MM.1S (cell line): ENCODE measurements around the gene HYDIN.
"Not testable (repeated sequence)": the region's sequence is repeated elsewhere in the genome, so short reads cannot be mapped to it uniquely, and the experiment has no call there.

Experiments used
- DNase-seq: peaks from one replicate; pipeline ENCODE4 v3.0.0-alpha.2; 2015
- H2AFZ ChIP-seq: fragments of 300-600 bp; sonication (generic); 2 replicates; pipeline ENCODE4 v1.6.0; 2016; ENCODE audit warnings: antibody characterized with exemption, low read length
- H3F3A ChIP-seq: fragments of 300-600 bp; sonication (generic); 2 replicates; pipeline ENCODE4 v1.6.1; 2016; ENCODE audit warnings: mild to moderate bottlenecking, antibody characterized with exemption, low read length, moderate library complexity, mixed read lengths; ENCODE audit not compliant: insufficient read depth
- H3K27ac ChIP-seq: fragments of 300-600 bp; sonication (generic); 2 replicates; pipeline ENCODE4 v1.5.1; 2016; ENCODE audit warnings: mild to moderate bottlenecking, low read length
- H3K27me3 ChIP-seq: fragments of 300-600 bp; sonication (generic); replicated peaks from 2 replicates; pipeline ENCODE4 v1.6.0; 2016; ENCODE audit warnings: low read length; ENCODE audit not compliant: insufficient read depth
- H3K36me3 ChIP-seq: fragments of 300-600 bp; sonication (generic); replicated peaks from 2 replicates; pipeline ENCODE4 v1.6.1; 2016; ENCODE audit warnings: mild to moderate bottlenecking, low read length, mixed read lengths; ENCODE audit not compliant: insufficient read depth
- H3K4me1 ChIP-seq: fragments of 300-600 bp; sonication (generic); 2 replicates; pipeline ENCODE4 v1.6.1; 2016; ENCODE audit warnings: low read length, mixed read lengths
- H3K4me2 ChIP-seq: fragments of 300-600 bp; sonication (generic); 2 replicates; pipeline ENCODE4 v1.6.0; 2016; ENCODE audit warnings: low read depth, low read length
- H3K4me3 ChIP-seq: fragments of 300-600 bp; sonication (generic); 2 replicates; pipeline ENCODE4 v1.5.1; 2016; ENCODE audit warnings: low read length, mixed read lengths
- H3K79me2 ChIP-seq: fragments of 300-600 bp; sonication (generic); 2 replicates; pipeline ENCODE4 v1.6.1; 2016; ENCODE audit warnings: mixed run types, low read length, mixed read lengths
- H3K9ac ChIP-seq: fragments of 300-600 bp; sonication (generic); 2 replicates; pipeline ENCODE4 v1.6.1; 2016; ENCODE audit warnings: low read length, mixed read lengths
- H3K9me2 ChIP-seq: fragments of 300-600 bp; sonication (generic); replicated peaks from 2 replicates; pipeline ENCODE4 v1.6.1; 2016; ENCODE audit warnings: mild to moderate bottlenecking, low read length, mixed read lengths; ENCODE audit not compliant: insufficient read depth
- H3K9me3 ChIP-seq: fragments of 300-600 bp; sonication (generic); replicated peaks from 2 replicates; pipeline ENCODE4 v1.6.1; 2016; ENCODE audit warnings: mild to moderate bottlenecking, low read length, mixed read lengths; ENCODE audit not compliant: insufficient read depth
- H4K20me1 ChIP-seq: fragments of 300-600 bp; sonication (generic); 2 replicates; pipeline ENCODE4 v1.6.1; 2016; ENCODE audit warnings: mild to moderate bottlenecking, low read length, moderate library complexity, mixed read lengths; ENCODE audit not compliant: insufficient read depth
- EZH2 ChIP-seq: fragments of 300-600 bp; sonication (generic); optimal IDR thresholded peaks from 2 replicates; pipeline ENCODE3; 2017; ENCODE audit warnings: low read depth, mild to moderate bottlenecking, antibody characterized with exemption, low read length, mixed read lengths
- EZH2phosphoT487 ChIP-seq: fragments of 300-600 bp; sonication (generic); IDR thresholded peaks from 2 replicates; pipeline ENCODE4 v1.6.1; 2018; ENCODE audit warnings: antibody characterized with exemption, low read length
- TF ChIP-seq, protein P1 (sequence below): fragments of 300-600 bp; sonication (generic); IDR thresholded peaks from 2 replicates; pipeline ENCODE4 v1.5.1; 2016; ENCODE audit warnings: antibody characterized with exemption, low read length, mixed read lengths

The HYDIN gene

DNA sequence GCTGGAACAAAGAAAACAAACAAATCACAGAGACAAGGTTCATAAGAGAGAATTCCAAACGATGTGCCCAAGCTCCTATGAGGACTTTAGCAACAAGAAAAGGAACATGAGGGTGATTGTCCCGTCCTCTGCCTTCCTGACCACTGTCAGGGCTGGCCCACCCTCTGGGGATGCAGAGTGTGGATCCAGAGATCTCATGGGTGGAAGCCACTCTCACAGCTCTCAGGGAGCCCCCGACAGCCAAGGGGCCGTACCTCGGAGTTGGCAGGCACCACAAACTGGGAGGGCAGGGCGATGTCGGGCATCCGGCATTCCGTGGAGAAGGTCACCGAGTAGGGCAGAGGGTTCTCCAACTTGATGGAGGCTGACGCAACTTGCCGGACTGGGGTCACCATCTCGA, 412.4 kb downstream of the HYDIN start:
- not testable (repeated sequence) for H2AFZ ChIP-seq, H3K4me2 ChIP-seq, DNase-seq, H3K27ac ChIP-seq, H3F3A ChIP-seq, H3K9me2 ChIP-seq, H3K9ac ChIP-seq, H4K20me1 ChIP-seq, H3K4me3 ChIP-seq, H3K79me2 ChIP-seq, H3K9me3 ChIP-seq, H3K27me3 ChIP-seq, H3K4me1 ChIP-seq, H3K36me3 ChIP-seq

DNA sequence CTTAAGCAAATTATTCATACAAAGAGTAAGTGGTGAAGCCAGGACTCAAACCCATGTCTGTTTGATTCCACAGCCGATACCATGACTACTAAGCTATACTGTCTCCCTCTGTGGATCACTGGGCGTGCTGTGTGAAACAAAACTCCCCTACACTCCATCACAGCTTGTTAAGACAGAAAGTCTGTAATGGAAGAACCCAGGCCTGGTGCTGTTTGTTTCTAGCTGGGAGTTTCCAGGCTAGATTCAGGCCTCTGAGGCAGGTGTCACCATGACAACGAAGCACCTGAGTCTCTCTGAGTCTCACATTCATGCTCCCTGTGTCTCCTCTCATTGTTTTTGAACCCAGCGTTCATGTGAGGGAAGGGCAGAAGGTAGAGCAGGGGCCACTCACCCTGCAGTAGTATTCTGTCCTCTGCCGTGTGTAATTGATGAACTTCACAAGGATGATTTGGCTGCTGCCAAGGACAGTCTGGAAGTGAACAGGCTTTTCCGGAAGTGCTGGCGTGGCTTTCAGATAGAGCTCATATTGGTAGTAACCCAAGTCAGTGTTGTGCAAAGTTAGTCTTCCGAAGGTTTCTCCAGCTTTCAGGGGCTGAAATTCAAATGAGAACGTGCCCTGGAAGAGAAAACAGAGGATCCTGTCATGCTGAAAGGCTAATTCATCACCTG, 421.0 kb downstream of the HYDIN start:
- TF ChIP-seq EZH2phosphoT487 (no peak), EZH2 (no peak)
- TF ChIP-seq, protein P1, sequence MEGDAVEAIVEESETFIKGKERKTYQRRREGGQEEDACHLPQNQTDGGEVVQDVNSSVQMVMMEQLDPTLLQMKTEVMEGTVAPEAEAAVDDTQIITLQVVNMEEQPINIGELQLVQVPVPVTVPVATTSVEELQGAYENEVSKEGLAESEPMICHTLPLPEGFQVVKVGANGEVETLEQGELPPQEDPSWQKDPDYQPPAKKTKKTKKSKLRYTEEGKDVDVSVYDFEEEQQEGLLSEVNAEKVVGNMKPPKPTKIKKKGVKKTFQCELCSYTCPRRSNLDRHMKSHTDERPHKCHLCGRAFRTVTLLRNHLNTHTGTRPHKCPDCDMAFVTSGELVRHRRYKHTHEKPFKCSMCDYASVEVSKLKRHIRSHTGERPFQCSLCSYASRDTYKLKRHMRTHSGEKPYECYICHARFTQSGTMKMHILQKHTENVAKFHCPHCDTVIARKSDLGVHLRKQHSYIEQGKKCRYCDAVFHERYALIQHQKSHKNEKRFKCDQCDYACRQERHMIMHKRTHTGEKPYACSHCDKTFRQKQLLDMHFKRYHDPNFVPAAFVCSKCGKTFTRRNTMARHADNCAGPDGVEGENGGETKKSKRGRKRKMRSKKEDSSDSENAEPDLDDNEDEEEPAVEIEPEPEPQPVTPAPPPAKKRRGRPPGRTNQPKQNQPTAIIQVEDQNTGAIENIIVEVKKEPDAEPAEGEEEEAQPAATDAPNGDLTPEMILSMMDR: no peak
- H4K20me1 ChIP-seq: no peaks in the 10 kb centered on the region

DNA sequence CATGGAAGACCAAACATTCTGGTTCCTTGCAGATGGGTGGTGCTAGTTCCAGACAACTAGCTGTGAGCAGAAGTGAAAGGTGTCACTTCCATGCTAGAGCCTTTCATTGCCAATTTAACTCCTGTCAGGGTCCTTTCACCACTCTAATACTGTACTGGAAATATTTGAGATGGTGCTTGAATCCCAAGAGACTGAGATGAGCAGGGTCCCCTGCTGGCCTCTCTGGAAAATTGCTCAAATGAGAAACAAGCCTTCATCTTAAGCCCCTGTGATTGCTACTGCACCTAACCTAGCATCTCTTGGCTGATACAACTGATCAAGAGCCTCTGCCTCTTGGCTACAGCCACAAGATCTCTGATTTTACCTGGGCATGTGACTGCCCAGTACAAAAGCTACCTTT, 422.2 kb downstream of the HYDIN start:
- Histone ChIP-seq H3K4me1 (peaks cover 29% of the 10 kb centered on the region), H2AFZ (peak overlapping the region; percentile 17; the same call in 1 of the 2 replicates), H3K36me3 (no peaks in the 10 kb centered on the region), H3K4me2 (no peak overlapping the region), H3K9me3 (no peaks in the 10 kb centered on the region), H3K79me2 (no peaks in the 10 kb centered on the region), H3K9ac (peak overlapping the region; percentile 56; the same call in 1 of the 2 replicates), H3K4me3 (no peak overlapping the region), H3K27ac (peak overlapping the region; percentile 84; the same call in 1 of the 2 replicates), H3K9me2 (no peaks in the 10 kb centered on the region), H4K20me1 (no peaks in the 10 kb centered on the region), H3F3A (0 out of 2 replicates have a peak, but pooled peaks cover 3% of the 10 kb centered on the region), H3K27me3 (no peaks in the 10 kb centered on the region)
- DNase-seq: no peak
- TF ChIP-seq, protein P1: peak; percentile 33
- no peak for TF ChIP-seq EZH2

More for the DNA sequence above, 421.0 kb downstream of the HYDIN start:
- Histone ChIP-seq H3K9me3 (no peaks in the 10 kb centered on the region), H3K27me3 (no peaks in the 10 kb centered on the region), H3K9me2 (no peaks in the 10 kb centered on the region), H3K79me2 (no peaks in the 10 kb centered on the region), H3K4me1 (peaks cover 29% of the 10 kb centered on the region), H3K36me3 (no peaks in the 10 kb centered on the region), H3K27ac (peak overlapping the region; percentile 84), H2AFZ (peak overlapping the region; percentile 58), H3F3A (0 out of 2 replicates have a peak, but pooled peaks cover 3% of the 10 kb centered on the region), H3K9ac (peak overlapping the region; percentile 56), H3K4me2 (peak overlapping the region; percentile 52), H3K4me3 (no peak overlapping the region)
- peak; percentile 91 for DNase-seq

DNA sequence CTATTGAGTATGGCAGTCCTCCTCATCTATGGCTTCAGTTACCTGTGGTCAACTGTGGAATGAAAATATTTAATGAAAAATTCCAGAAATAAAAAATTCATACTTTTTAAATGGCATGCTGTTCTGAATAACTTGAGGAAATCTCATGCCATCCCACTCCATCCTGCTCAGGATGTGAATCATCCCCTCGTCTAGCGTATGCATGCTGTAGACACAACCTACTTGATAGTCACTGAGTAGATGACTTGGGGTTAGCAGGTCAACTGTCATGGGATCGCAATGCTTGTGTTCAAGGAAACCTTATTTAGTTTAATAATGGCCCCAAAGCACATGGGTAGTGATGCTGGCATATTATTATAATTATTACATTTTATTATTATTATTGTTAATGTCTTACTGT, 424.7 kb downstream of the HYDIN start:
- Histone ChIP-seq H4K20me1 (no peaks in the 10 kb centered on the region), H3K79me2 (peaks cover 2% of the 10 kb centered on the region), H3K9ac (no peak overlapping the region), H3K27ac (no peak overlapping the region), H3K36me3 (no peaks in the 10 kb centered on the region), H3K9me3 (no peaks in the 10 kb centered on the region), H3K4me3 (no peak overlapping the region), H3K9me2 (no peaks in the 10 kb centered on the region), H3K4me1 (peaks cover 35% of the 10 kb centered on the region), H3K4me2 (no peak overlapping the region), H3F3A (0 out of 2 replicates have a peak, but pooled peaks cover 3% of the 10 kb centered on the region), H2AFZ (no peak overlapping the region), H3K27me3 (no peaks in the 10 kb centered on the region)
- TF ChIP-seq, protein P1: no peak
- no peak for TF ChIP-seq EZH2phosphoT487
- no peak for TF ChIP-seq EZH2
- no peak for DNase-seq
